Nephron progenitor cell (in vitro differentiated cells): ENCODE results near the gene SPATA46.
A peak's percentile ranks its signal among the peaks of the same experiment; 100 is the strongest.
"Not testable (repeated sequence)": the region's sequence is repeated elsewhere in the genome, so short reads cannot be mapped to it uniquely, and the experiment has no call there.

Experiments
- DNase-seq: peaks from one replicate; pipeline ENCODE4 v3.0.0; 2021
- H3K27ac Mint-ChIP-seq: 2 replicates; pipeline ENCODE4 v1.8.0; 2021; ENCODE audit warnings: mild to moderate bottlenecking, moderate library complexity, mixed read lengths
- H3K27me3 Mint-ChIP-seq: 2 replicates; pipeline ENCODE4 v1.8.0; 2021; ENCODE audit warnings: mild to moderate bottlenecking, low read depth, mixed read lengths; ENCODE audit not compliant: poor library complexity
- H3K36me3 Mint-ChIP-seq: 2 replicates; pipeline ENCODE4 v1.8.0; 2021; ENCODE audit warnings: low read depth, mixed read lengths
- H3K4me1 Mint-ChIP-seq: 2 replicates; pipeline ENCODE4 v1.8.0; 2021; ENCODE audit warnings: mixed read lengths
- H3K4me3 Mint-ChIP-seq: 2 replicates; pipeline ENCODE4 v1.8.0; 2021; ENCODE audit warnings: mild to moderate bottlenecking, moderate library complexity, mixed read lengths
- H3K9me3 Mint-ChIP-seq: 2 replicates; pipeline ENCODE4 v1.8.0; 2021; ENCODE audit warnings: mild to moderate bottlenecking, moderate library complexity, mixed read lengths
- TF ChIP-seq, protein P1 (sequence below): fragments of 200-600 bp; sonication (generic); IDR thresholded peaks from 2 replicates; pipeline ENCODE4 v1.5.0; 2021; ENCODE audit warnings: antibody characterized with exemption

The SPATA46 gene, protein sequence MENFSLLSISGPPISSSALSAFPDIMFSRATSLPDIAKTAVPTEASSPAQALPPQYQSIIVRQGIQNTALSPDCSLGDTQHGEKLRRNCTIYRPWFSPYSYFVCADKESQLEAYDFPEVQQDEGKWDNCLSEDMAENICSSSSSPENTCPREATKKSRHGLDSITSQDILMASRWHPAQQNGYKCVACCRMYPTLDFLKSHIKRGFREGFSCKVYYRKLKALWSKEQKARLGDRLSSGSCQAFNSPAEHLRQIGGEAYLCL

DNA sequence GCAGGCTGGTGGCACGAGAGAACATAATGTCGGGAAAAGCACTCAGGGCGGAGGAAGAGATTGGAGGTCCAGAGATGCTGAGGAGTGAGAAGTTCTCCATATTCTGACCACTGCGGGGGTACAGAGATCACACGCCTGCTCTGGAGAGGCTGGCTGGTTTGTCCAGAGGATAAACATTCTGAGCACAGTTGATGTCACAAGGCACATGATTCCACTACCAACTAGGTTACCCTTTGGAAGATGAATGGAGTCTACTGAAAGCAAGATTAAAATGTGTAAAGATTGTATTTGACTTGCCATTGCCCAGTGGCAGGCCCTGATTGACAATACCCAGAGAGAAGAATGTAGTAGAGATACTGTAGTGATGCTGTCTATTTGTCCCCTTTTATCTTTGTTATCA, at the start of gene SPATA46:
TSS of gene SPATA46 (minus strand) at position 164 of the 400 bp plus-strand sequence. CDS start at position 100, 64 bp downstream.
- Mint-ChIP-seq H3K4me3 (no peak within 1 kb of the TSS), H3K36me3 (no peaks in the 10 kb centered on the region), H3K4me1 (peaks cover 17% of the 10 kb centered on the region), H3K9me3 (no peaks in the 10 kb centered on the region), H3K27ac (no peak within 1 kb of the TSS), H3K27me3 (peaks cover 11% of the 10 kb centered on the region)
- no peak for DNase-seq
- TF ChIP-seq, protein P1, sequence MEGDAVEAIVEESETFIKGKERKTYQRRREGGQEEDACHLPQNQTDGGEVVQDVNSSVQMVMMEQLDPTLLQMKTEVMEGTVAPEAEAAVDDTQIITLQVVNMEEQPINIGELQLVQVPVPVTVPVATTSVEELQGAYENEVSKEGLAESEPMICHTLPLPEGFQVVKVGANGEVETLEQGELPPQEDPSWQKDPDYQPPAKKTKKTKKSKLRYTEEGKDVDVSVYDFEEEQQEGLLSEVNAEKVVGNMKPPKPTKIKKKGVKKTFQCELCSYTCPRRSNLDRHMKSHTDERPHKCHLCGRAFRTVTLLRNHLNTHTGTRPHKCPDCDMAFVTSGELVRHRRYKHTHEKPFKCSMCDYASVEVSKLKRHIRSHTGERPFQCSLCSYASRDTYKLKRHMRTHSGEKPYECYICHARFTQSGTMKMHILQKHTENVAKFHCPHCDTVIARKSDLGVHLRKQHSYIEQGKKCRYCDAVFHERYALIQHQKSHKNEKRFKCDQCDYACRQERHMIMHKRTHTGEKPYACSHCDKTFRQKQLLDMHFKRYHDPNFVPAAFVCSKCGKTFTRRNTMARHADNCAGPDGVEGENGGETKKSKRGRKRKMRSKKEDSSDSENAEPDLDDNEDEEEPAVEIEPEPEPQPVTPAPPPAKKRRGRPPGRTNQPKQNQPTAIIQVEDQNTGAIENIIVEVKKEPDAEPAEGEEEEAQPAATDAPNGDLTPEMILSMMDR, result no peak

DNA sequence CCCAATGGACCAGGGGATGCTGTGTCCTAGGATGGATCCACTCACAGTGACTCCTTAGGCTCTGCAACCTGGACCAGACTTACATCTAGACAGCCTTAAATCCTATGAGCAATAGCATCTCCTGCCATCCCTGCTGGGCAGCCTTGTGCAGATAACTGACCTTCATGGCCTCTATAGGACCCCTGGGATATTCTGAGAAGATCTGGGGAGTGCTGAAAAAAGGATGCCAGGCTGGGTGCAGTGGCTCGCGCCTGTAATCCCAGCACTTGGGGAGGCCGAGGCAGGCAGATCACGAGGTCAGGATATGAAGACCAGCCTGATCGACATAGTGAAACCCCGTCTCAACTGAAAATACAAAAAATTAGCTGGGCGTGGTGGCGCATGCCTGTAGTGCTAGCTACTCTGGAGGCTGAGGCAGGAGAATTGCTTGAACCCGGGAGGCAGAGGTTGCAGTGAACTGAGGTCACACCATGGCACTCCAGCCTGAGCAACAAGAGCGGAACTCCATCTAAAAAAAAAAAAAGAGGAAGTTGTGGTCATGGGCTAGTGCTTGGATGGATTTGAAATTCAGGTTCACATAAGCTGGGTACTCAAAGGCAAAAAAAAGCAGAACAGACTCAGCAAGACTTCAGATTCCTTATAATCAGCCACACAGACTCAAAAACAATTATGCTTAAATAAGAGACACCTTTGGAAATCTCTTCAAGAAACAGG, 46.2 kb upstream of the SPATA46 start:
- H3K36me3 Mint-ChIP-seq, result no peaks in the 10 kb centered on the region
- DNase-seq, result no peak
- H3K4me1 Mint-ChIP-seq, result no peaks in the 10 kb centered on the region
- TF ChIP-seq, protein P1, result no peak
- H3K4me3 Mint-ChIP-seq, result no peak overlapping the region
- H3K27ac Mint-ChIP-seq, result no peak overlapping the region
- H3K9me3 Mint-ChIP-seq, result peaks cover 12% of the 10 kb centered on the region
- peaks cover 9% of the 10 kb centered on the region for H3K27me3 Mint-ChIP-seq

DNA sequence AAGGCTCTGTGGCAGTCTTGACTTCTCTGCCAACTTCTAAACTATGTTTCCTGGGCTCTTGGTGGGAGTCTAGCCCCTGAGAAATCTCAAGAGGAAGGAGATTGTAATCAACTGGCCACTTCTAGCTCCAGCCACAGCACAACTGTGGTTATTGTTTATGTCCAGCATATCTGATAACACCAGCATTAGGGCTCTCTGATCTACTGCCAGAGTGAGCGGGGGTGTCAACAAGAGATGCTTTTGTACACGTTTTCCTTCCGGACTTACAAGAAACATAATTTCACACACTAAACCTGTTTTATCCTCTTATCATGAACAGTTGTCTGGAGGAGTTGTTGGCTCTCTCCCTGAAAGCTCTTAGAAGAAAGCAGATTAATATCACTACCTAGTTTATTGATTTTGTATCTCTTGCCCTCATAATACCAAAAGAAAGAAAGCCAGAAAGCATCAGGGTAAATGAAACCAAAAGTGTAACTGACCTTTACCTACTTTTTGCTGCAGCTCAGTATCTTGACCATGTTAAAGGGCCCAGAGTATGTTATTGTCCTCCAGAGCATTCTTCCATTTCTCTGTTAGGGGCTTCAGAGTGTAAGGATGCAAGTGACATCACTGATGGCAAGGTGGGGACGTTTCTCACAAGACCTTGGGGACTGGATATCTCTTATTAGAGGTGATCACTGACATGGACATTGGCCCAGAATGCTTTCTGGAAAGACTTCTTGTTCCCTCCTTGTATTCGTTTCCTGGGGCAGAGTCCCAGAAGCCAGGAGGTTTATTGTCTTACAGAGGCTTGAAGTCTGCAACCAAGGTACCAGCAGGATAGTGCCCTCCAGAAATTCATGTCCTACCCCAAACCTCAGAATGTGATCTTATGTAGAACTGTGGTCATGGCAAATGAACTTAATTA, 44.9 kb upstream of the SPATA46 start:
- DNase-seq, result no peak
- peaks cover 9% of the 10 kb centered on the region for H3K27me3 Mint-ChIP-seq
- peaks cover 12% of the 10 kb centered on the region for H3K9me3 Mint-ChIP-seq
- TF ChIP-seq, protein P1, result no peak
- no peaks in the 10 kb centered on the region for H3K4me1 Mint-ChIP-seq
- H3K36me3 Mint-ChIP-seq, result no peaks in the 10 kb centered on the region
- H3K4me3 Mint-ChIP-seq, result no peak overlapping the region
- peak overlapping the region; percentile 23 for H3K27ac Mint-ChIP-seq

DNA sequence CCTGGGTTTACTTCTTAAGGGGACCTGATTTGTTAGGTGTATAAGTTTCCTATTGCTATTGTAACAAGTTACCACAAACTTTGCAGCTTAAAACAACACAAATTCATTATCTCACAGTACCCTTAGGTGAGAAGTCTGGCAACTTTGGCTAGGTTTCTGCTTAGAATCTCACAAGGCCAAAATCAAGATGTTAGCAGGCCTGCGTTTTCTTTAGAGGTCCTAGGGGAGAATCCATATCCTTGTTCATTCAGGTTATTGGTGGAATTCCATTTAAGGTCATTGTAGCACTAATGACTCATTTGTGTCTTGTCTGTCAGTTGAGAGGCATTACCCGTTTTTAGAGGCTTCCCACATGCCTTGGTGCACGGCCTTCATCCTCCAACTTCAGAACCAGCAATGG, 43.5 kb upstream of the SPATA46 start:
- H3K27me3 Mint-ChIP-seq, result peaks cover 7% of the 10 kb centered on the region

DNA sequence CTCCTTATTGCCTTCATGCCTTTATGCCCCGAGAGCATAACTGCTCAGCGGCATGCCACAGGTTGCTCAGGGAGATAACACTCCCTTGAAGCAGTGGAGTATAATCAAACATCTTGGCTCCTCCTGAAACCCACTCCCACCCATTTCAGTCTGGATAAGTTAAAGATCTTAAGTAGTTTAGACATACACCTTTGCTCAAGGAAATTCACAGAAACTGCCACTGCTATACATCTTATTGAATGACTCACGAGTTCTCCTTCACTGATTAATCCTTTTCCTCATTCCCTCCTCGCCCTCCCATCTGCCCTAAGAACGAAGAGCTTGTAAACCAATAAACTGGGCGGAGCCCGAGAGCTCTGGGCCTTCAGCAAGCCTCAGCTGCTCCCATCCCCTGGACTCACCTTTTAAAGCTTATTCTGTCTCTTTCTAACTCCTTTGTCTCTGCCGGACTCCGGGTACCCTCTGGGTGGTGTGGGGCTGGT, 42.8 kb upstream of the SPATA46 start:
- Mint-ChIP-seq H3K27ac (peak overlapping the region; percentile 44), H3K9me3 (peaks cover 15% of the 10 kb centered on the region)
- H3K36me3 Mint-ChIP-seq, H3K27me3 Mint-ChIP-seq, H3K4me3 Mint-ChIP-seq, DNase-seq, H3K4me1 Mint-ChIP-seq: not testable (repeated sequence)

More for the DNA sequence above, 43.5 kb upstream of the SPATA46 start:
- TF ChIP-seq, protein P1, result no peak
- no peak for DNase-seq
- Mint-ChIP-seq H3K36me3 (no peaks in the 10 kb centered on the region), H3K4me3 (no peak overlapping the region), H3K9me3 (peaks cover 14% of the 10 kb centered on the region), H3K4me1 (no peaks in the 10 kb centered on the region), H3K27ac (no peak overlapping the region)

DNA sequence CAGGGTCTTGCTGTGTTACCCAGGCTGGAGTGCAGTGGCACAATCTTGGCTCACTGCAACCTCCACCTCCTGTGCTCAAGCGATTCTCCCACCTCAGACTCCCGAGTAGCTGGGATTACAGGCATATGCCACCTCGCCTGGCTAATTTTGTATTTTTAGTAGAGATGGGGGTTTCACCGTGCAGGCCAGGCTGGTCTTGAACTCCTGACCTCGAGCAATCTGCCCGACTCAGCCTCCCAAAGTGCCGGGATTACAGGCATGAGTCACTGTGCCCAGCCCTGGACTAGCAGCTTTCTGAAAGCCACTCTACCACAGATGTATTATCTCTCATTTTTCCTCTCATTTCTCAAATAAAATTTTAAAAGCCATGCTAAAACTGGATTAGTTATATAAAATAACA, 41.9 kb upstream of the SPATA46 start:
- not testable (repeated sequence) for H3K4me3 Mint-ChIP-seq, H3K27me3 Mint-ChIP-seq, DNase-seq, H3K36me3 Mint-ChIP-seq, H3K27ac Mint-ChIP-seq, H3K4me1 Mint-ChIP-seq
- peaks cover 11% of the 10 kb centered on the region for H3K9me3 Mint-ChIP-seq
